ENCODE measurements around the gene CUL2.

- TF ChIP-seq, protein P1, sequence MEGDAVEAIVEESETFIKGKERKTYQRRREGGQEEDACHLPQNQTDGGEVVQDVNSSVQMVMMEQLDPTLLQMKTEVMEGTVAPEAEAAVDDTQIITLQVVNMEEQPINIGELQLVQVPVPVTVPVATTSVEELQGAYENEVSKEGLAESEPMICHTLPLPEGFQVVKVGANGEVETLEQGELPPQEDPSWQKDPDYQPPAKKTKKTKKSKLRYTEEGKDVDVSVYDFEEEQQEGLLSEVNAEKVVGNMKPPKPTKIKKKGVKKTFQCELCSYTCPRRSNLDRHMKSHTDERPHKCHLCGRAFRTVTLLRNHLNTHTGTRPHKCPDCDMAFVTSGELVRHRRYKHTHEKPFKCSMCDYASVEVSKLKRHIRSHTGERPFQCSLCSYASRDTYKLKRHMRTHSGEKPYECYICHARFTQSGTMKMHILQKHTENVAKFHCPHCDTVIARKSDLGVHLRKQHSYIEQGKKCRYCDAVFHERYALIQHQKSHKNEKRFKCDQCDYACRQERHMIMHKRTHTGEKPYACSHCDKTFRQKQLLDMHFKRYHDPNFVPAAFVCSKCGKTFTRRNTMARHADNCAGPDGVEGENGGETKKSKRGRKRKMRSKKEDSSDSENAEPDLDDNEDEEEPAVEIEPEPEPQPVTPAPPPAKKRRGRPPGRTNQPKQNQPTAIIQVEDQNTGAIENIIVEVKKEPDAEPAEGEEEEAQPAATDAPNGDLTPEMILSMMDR (IDR thresholded peaks at IDR 0.05), result no peak
- no peak for TF ChIP-seq EZH2 (IDR thresholded peaks at IDR 0.05; ENCODE audit: borderline replicate concordance, insufficient read depth, low read depth, low read length, poor library complexity, severe bottlenecking)
Observed at GRCh38 chr10:34969171-34969570, 121.0 kb downstream of the CUL2 start.

Measured in B cell (primary cell).